ENCODE measurements around the gene DIAPH2. TPM values are rescaled to one million over a fixed set of nuclear protein-coding genes. Genes with fewer than 3 reads are reported as not detected.

Gene DIAPH2
- total and polyA plus RNA-seq, 2 of the 13 experiments (the other 11 are each of a cell fraction or from before 2014, with no cell fraction given) = 2.1 to 8.5 TPM

DNA sequence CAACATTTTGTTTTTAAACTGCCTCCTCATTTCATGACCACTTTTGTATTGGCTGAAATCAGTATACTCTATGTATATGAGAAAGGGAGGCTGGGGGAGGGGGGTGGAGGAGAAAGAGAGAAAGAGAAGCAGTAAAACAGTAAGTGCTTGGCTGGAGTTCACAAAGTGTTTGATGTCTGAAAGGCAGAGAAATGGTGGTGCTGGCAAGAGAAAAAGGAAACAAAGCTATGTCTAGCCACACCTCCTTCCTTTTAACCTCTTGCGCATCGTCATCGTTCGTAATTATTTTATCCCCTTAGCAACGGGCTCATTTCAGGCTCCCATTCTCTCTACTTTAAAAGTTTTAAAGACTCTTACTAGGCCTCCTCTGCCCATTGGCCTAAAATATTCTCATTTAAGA, 224.6 kb downstream of the DIAPH2 start:
- Histone ChIP-seq H3K9me3 (ENCODE audit: low read length) (no peaks in the 10 kb centered on the region), H3K4me2 (ENCODE audit: low read depth, low read length) (no peak overlapping the region), H4K20me1 (ENCODE audit: insufficient read depth, low read length) (no peaks in the 10 kb centered on the region), H3K4me3 (replicated peaks in 1 of 3; ENCODE audit: insufficient read depth in 1 of 3, low read depth in 2 of 3, low read length in 3 of 3) (no peak overlapping the region), H2AFZ (ENCODE audit: low read length) (no peak overlapping the region), H3K79me2 (ENCODE audit: insufficient read depth, low read length) (no peaks in the 10 kb centered on the region), H3K36me3 (replicated peaks in 1 of 2; ENCODE audit: control insufficient read depth in 1 of 2, insufficient read depth in 2 of 2, low read length in 2 of 2) (no peaks in the 10 kb centered on the region), H3K4me1 (ENCODE audit: insufficient read depth, low read length) (no peaks in the 10 kb centered on the region), H3K27ac (ENCODE audit: extremely low read length, insufficient read depth, low read length) (no peak overlapping the region), H3K9ac (ENCODE audit: insufficient read depth, low read depth, low read length) (no peak overlapping the region), H3K27me3 (ENCODE audit: control insufficient read depth in 1 of 2, insufficient read depth in 2 of 2, low read length in 2 of 2) (no peaks in the 10 kb centered on the region)
- ATAC-seq (no peak), DNase-seq (ENCODE audit: low spot score) (no peak), FAIRE-seq (no peak)
- WGBS (ENCODE audit: low lambda C conversion rate) = 95% methylated on average over 5 of the region's 5 CpGs
- intact Hi-C loops (cut with micrococcal nuclease; ENCODE audit: unreplicated experiment) = no loop called here
- ChIA-PET POLR2A (no interaction called here), CTCF (ENCODE audit: low intra/inter-chr PET ratio, low total read pairs) (no interaction called here)
- TF ChIP-seq EEA1 (CRISPR knock-in tag; IDR thresholded peaks at IDR 0.05; ENCODE audit: borderline replicate concordance) = no peak
- TF ChIP-seq, protein P1, sequence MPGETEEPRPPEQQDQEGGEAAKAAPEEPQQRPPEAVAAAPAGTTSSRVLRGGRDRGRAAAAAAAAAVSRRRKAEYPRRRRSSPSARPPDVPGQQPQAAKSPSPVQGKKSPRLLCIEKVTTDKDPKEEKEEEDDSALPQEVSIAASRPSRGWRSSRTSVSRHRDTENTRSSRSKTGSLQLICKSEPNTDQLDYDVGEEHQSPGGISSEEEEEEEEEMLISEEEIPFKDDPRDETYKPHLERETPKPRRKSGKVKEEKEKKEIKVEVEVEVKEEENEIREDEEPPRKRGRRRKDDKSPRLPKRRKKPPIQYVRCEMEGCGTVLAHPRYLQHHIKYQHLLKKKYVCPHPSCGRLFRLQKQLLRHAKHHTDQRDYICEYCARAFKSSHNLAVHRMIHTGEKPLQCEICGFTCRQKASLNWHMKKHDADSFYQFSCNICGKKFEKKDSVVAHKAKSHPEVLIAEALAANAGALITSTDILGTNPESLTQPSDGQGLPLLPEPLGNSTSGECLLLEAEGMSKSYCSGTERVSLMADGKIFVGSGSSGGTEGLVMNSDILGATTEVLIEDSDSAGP (CRISPR knock-in tag; IDR thresholded peaks at IDR 0.05; ENCODE audit: borderline replicate concordance) = no peak
- no peak for TF ChIP-seq ZNF230 (CRISPR knock-in tag; IDR thresholded peaks at IDR 0.05)
- TF ChIP-seq BORCS8-MEF2B (CRISPR knock-in tag; IDR thresholded peaks at IDR 0.05) = no peak
- TF ChIP-seq ZNF552 (CRISPR knock-in tag; IDR thresholded peaks at IDR 0.05; ENCODE audit: borderline replicate concordance) = no peak
- TF ChIP-seq PCBP1 (IDR thresholded peaks at IDR 0.05; ENCODE audit: borderline replicate concordance, low read depth, low read length) = no peak
- TF ChIP-seq, protein P2, sequence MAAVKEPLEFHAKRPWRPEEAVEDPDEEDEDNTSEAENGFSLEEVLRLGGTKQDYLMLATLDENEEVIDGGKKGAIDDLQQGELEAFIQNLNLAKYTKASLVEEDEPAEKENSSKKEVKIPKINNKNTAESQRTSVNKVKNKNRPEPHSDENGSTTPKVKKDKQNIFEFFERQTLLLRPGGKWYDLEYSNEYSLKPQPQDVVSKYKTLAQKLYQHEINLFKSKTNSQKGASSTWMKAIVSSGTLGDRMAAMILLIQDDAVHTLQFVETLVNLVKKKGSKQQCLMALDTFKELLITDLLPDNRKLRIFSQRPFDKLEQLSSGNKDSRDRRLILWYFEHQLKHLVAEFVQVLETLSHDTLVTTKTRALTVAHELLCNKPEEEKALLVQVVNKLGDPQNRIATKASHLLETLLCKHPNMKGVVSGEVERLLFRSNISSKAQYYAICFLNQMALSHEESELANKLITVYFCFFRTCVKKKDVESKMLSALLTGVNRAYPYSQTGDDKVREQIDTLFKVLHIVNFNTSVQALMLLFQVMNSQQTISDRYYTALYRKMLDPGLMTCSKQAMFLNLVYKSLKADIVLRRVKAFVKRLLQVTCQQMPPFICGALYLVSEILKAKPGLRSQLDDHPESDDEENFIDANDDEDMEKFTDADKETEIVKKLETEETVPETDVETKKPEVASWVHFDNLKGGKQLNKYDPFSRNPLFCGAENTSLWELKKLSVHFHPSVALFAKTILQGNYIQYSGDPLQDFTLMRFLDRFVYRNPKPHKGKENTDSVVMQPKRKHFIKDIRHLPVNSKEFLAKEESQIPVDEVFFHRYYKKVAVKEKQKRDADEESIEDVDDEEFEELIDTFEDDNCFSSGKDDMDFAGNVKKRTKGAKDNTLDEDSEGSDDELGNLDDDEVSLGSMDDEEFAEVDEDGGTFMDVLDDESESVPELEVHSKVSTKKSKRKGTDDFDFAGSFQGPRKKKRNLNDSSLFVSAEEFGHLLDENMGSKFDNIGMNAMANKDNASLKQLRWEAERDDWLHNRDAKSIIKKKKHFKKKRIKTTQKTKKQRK (IDR thresholded peaks at IDR 0.05; ENCODE audit: low read length) = no peak
- TF ChIP-seq RBFOX2 (IDR thresholded peaks at IDR 0.05; ENCODE audit: low read depth, low read length) = no peak
- TF ChIP-seq STAT5B (CRISPR knock-in tag; IDR thresholded peaks at IDR 0.05) = no peak
- no peak for TF ChIP-seq YEATS4 (CRISPR knock-in tag; IDR thresholded peaks at IDR 0.05; ENCODE audit: borderline replicate concordance)
- TF ChIP-seq, protein P3, sequence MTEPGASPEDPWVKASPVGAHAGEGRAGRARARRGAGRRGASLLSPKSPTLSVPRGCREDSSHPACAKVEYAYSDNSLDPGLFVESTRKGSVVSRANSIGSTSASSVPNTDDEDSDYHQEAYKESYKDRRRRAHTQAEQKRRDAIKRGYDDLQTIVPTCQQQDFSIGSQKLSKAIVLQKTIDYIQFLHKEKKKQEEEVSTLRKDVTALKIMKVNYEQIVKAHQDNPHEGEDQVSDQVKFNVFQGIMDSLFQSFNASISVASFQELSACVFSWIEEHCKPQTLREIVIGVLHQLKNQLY (CRISPR knock-in tag; IDR thresholded peaks at IDR 0.05) = no peak
- no peak for TF ChIP-seq ZNF329 (CRISPR knock-in tag; IDR thresholded peaks at IDR 0.05; ENCODE audit: low read depth)
- no peak for TF ChIP-seq ZBTB3 (CRISPR knock-in tag; IDR thresholded peaks at IDR 0.05; ENCODE audit: borderline replicate concordance, low read depth)
- no peak for TF ChIP-seq TBX3 (IDR thresholded peaks at IDR 0.05; ENCODE audit: borderline replicate concordance)
- no peak for TF ChIP-seq NAIF1 (CRISPR knock-in tag; IDR thresholded peaks at IDR 0.05; ENCODE audit: borderline replicate concordance)
- no peak for TF ChIP-seq ZNF3 (CRISPR knock-in tag; IDR thresholded peaks at IDR 0.05)
- TF ChIP-seq BRCA1 (CRISPR knock-in tag; IDR thresholded peaks at IDR 0.05) = no peak
- in situ Hi-C loops (cut with HindIII; ENCODE audit: extremely low pct_ligation_motif_present, low pct_unique_long_range_greater_than_20kb) = no loop called here
- BruUV-seq (replicated peaks) = no TSS peak

Measured in HepG2 (cell line).